HuH-7.5 (cell line): ENCODE measurements around the gene TNRC6A.
"Not testable (repeated sequence)": the region's sequence is repeated elsewhere in the genome, so short reads cannot be mapped to it uniquely, and the experiment has no call there.

Experiments used
- DNase-seq: peaks from one replicate; pipeline ENCODE4 v3.0.0; 2011; ENCODE audit warnings: low spot score

The TNRC6A gene

GRCh38 chr16:24845726-24846547, 116.5 kb downstream of the TNRC6A start, which contains the start of gene SLC5A11:
TSS of gene SLC5A11 (plus strand) at chr16:24845963. CDS start at chr16:24858644, 12,681 bp downstream.
- DNase-seq = no peak

- DNase-seq = no peak
Measured at GRCh38 chr16:24846548-24847357, 117.3 kb downstream of the TNRC6A start.

- no peak for DNase-seq
Measured at GRCh38 chr16:24847358-24847664, 117.9 kb downstream of the TNRC6A start.

- DNase-seq = no peak
Measured at GRCh38 chr16:24848065-24848464, 118.6 kb downstream of the TNRC6A start.

GRCh38 chr16:24849641-24850040, 120.2 kb downstream of the TNRC6A start:
- DNase-seq = no peak

- DNase-seq = no peak
Measured at GRCh38 chr16:24850289-24850938, 121.0 kb downstream of the TNRC6A start.

GRCh38 chr16:24851700-24852099, 122.2 kb downstream of the TNRC6A start:
- DNase-seq = no peak

- no peak for DNase-seq
Measured at GRCh38 chr16:24852281-24852721, 122.8 kb downstream of the TNRC6A start.

- no peak for DNase-seq
Measured at GRCh38 chr16:24853169-24853824, 123.8 kb downstream of the TNRC6A start.

GRCh38 chr16:24853830-24854229, 124.4 kb downstream of the TNRC6A start:
- DNase-seq = no peak

- no peak for DNase-seq
Measured at GRCh38 chr16:24854607-24855171, 125.2 kb downstream of the TNRC6A start.

GRCh38 chr16:24855678-24856077, 126.2 kb downstream of the TNRC6A start:
- DNase-seq = no peak

GRCh38 chr16:24856871-24857270, 127.4 kb downstream of the TNRC6A start:
- not testable (repeated sequence) for DNase-seq

- DNase-seq = peak; percentile 71
Measured at GRCh38 chr16:24858219-24859041, 129.0 kb downstream of the TNRC6A start.

GRCh38 chr16:24861461-24861860, 132.0 kb downstream of the TNRC6A start:
- DNase-seq = no peak

- no peak for DNase-seq
Measured at GRCh38 chr16:24863582-24864437, 134.4 kb downstream of the TNRC6A start.

GRCh38 chr16:24869033-24869432, 139.6 kb downstream of the TNRC6A start:
- DNase-seq = no peak

GRCh38 chr16:24871891-24872290, 142.4 kb downstream of the TNRC6A start:
- no peak for DNase-seq

GRCh38 chr16:24873028-24873427, 143.6 kb downstream of the TNRC6A start:
- no peak for DNase-seq

GRCh38 chr16:24875466-24875865, 146.0 kb downstream of the TNRC6A start:
- DNase-seq = no peak
